ENCODE data around the gene LIPC. TPM values are rescaled to one million over a fixed set of nuclear protein-coding genes. Genes with fewer than 3 reads are reported as not detected.

LIPC gene
- total and polyA plus RNA-seq, 9 of the 15 experiments (the other 6 are each of a cell fraction or from before 2014, with no cell fraction given) = 0.07 to 0.41 (median 0.11) TPM; not detected in 2

- no peak for TF ChIP-seq ZNF75A (CRISPR knock-in tag; IDR thresholded peaks at IDR 0.05)
- 0 out of 2 replicates have a peak, but pooled peaks have one; percentile 27 for TF ChIP-seq CC2D1A (IDR thresholded peaks at IDR 0.05)
- no peak for TF ChIP-seq RBBP5 (IDR thresholded peaks at IDR 0.05; ENCODE audit: borderline replicate concordance, insufficient read depth, low read length, poor library complexity, severe bottlenecking)
- TF ChIP-seq ZNF77 (CRISPR knock-in tag; IDR thresholded peaks at IDR 0.05) = no peak
- 0 out of 2 replicates have a peak, but pooled peaks have one; percentile 22 for TF ChIP-seq ZNF592 (IDR thresholded peaks at IDR 0.05)
- TF ChIP-seq DIDO1 (tag; IDR thresholded peaks at IDR 0.05; ENCODE audit: low read depth) = no peak
- TF ChIP-seq EP300 (IDR thresholded peaks at IDR 0.05; ENCODE audit: low read length) = peak; percentile 83
- no peak for TF ChIP-seq ZNF518B (CRISPR knock-in tag; IDR thresholded peaks at IDR 0.05)
- no peak for TF ChIP-seq ZBTB1 (CRISPR knock-in tag; IDR thresholded peaks at IDR 0.05; ENCODE audit: borderline replicate concordance, low read depth)
- TF ChIP-seq XRCC5 (IDR thresholded peaks at IDR 0.05; ENCODE audit: low read depth, low read length) = no peak
- no peak for TF ChIP-seq FOXA1 (IDR thresholded peaks at IDR 0.05; ENCODE audit: borderline replicate concordance)
- TF ChIP-seq USF2 (CRISPR knock-in tag; IDR thresholded peaks at IDR 0.05) = no peak
Measured at GRCh38 chr15:58399739-58400138, 32.1 kb upstream of the LIPC start (continued).
